ENCODE data around the gene ARNT2.
"Not testable (repeated sequence)": the region's sequence is repeated elsewhere in the genome, so short reads cannot be mapped to it uniquely, and the experiment has no call there.

ARNT2 gene

DNA sequence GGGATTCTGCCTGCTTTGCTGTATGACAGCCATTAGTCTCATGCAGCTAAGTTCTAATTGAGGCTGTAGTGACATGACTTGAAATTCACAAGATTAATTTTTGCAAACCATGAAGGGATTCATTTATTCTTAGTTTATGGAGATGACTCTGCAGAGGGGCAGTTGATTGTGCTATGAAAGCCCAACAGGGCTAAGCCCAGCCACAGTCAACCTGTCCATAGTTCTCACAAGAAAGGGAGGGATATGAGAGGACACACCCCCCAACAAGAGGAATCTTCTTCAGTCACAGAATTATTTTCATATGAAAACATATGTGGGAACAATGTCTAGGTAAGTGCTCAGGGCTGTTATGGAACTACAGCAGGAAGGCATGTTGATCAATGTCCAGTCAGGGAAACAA lies 229.0 kb downstream of the ARNT2 start:
- DNase-seq, result no peak

DNA sequence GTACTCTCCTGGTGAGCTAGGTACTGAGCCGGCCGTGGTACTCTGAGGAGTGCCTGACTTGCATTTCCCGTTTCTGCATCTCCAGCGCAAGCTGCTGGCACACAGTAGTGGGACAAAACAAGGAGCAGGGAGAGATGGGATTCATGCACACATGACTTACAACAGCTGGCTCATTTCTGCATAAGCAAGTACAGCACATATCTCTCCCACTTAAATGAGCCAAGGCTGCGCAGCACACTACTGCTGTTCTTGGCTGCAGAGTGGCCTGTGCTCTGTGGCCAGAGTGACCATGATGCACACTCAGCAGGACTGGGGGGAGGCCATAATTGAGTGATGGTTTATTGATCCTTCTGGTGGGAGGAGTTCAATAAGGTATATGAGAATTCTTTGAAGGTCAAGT lies 231.8 kb downstream of the ARNT2 start:
- no peak for DNase-seq

DNA sequence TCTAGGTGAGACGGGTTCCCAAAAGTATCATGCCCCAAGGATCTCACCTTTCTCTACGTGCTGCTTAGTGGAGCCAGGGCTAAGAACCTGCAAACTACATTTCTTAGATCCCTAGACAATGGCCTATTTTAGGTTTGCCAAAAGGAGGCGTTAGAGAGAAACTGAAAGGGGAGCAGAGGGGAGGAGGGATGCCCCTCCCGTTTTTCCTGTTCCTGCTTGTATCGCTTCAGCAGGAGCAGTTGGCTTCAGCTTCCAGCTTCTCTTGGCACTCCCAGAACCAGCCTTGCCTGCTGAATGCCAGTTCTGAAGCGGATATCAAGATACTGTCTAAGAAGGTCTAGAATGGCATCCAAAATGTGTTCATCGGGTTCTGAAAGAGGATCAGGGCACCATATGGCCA lies 232.5 kb downstream of the ARNT2 start:
- DNase-seq, result no peak

DNA sequence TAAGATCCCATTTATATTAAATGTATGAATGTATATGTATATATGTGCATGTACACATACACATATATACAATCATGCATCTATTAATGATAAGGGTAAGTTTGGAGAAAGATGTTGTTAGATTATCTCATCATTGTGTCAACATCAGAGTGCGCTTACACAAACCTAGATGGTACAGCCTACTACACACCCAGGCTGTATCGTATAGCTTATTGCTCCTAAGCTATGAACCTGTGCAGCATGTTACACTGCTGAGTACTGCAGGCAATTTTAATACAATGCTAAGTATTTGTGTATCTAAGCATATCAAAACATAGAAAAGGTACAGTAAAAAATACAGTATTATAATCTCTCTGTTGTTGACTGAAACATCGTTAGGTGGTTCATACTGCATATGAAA lies 233.6 kb downstream of the ARNT2 start:
- DNase-seq, result no peak

DNA sequence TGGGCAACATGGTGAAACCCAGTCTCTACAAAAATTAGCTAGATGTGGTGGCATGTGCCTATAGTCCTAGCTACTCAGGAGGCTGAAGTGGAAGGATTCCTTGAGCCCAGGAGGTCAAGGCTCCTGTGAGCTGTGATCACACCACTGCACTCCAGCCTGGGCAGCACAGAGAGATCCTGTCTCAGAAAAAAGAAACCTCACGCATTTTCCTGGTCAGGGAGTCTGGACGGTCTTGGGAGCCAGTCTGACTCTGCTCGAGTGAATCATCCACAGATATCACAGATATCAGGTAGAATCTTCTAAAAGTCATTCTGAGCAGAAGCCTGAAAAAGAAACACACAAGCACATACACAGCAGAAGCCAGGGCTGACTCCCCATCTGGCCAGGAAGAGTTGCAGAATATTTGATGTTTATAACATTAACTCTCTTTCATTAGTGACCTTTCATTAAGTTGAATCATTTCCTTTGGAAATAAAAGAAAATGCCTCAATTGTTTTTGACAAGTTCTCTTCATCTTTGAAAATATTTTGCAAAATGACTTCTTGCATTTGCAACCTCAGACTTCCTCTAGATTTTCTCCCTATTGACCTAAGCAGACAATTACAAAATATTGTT lies 234.5 kb downstream of the ARNT2 start:
- no peak for DNase-seq

DNA sequence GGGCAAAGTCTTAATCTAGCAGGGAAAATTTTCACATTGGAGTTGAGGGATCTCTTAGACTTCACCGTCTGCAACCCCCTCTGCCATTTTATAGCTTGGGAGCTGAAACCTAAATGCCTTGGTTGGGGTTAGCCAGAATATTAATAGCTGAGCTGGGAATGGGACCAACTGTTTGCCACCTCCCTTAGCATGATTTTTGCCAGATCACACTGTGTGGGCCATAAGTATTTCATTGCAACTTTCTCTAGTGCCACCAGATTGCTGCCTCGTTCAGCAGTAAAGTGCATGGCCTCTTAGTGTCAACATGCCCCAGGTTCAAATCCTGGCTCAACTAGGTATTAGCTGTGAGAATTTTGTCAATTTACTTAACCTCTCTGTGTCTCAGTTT lies 235.0 kb downstream of the ARNT2 start:
- DNase-seq, result no peak

DNA sequence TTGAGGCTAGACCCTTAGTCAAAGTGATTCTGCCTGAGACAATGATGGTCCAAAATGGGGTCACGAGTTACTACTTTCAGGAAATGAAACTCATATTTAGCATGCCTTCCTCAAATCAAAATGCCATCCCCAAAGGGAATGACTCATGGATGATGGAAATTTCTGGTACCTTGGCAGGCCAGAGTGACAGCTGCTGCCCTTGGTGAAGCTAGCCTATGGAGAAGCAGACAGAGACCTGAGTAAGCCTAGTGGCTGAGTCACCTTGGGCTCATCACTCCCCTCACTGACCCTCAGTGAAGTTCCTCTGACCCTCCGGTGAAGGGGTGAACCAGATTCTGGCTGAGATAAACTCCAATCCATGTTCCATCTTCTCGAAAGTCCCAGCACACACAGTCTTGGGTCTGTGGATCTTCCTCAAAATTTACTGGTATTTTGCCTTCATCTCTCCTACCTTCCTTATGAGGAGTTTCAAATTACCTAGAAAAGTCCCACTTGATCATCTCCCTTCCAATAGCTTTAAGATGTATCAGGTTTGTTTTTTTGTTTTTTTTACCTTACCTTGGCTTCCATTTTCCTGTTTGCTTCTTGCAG lies 236.4 kb downstream of the ARNT2 start:
- DNase-seq, result no peak

DNA sequence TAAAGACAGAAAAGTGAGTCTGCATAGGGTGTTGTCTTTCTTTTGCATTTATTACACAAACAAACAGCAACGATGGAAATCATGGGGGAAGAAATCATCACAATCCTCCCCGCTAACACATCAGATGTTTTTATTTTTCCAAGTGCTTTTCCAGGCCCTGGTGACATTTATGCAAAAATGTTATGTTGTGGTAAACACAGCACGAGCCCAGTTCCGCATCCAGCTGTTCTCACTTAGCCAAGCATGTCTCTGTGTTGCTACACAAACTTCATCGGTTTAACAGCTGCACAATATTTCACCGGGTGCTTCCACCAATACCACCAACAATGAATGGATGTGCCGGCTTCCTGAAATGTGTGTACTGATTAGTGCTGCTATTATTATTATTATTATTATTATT lies 237.2 kb downstream of the ARNT2 start:
- DNase-seq, result no peak

DNA sequence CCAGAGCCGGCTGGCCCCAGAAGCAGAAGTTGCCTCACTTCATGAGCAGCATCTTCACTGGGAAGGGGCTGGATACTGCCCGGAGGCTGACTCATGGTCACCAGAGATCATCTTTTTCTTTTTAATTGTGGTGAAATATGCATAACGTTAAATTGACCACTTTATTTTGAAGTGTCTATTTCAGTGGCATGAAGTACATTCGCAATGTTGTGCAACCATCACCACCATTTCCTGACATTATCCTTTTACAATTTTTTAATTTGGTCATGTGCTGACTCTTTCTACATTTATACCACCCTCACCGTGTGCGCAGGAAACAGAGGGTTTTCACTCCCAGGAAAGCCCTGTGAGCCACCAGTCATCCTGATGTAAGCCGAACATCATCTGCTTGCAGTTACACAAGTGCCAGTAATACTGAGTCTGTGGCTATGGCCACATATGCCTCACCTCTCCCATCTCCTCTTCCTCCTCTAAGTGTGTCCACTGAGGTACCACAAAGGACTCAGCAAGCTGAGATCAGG lies 239.3 kb downstream of the ARNT2 start:
- DNase-seq, result no peak

DNA sequence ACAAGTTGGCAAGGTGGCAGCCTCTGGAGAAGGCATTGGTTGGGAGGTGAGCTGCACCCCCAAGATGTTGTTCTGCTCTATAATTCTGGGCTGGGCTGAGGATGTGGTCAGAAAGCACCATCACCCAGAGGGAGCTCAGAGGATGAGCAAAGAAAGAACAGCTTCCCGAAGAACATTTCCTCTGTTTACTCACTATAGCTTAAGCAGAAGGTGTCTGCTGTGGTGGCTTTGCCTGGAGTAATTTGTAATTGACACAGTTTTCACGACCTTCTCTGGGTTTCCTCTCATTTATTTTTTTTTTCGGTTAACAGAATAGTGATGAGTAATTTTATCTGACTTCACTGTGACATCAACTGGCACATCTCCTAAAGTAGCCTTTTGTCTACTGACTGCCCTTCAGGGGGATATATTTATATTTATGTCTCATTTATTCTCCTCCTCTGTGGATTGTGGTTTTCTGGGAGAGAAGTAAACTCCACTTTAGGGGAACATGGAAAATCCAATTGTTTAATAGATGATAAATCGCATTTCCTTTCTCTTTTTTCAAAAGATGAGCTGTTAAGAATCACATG lies 241.4 kb downstream of the ARNT2 start:
- no peak for DNase-seq

DNA sequence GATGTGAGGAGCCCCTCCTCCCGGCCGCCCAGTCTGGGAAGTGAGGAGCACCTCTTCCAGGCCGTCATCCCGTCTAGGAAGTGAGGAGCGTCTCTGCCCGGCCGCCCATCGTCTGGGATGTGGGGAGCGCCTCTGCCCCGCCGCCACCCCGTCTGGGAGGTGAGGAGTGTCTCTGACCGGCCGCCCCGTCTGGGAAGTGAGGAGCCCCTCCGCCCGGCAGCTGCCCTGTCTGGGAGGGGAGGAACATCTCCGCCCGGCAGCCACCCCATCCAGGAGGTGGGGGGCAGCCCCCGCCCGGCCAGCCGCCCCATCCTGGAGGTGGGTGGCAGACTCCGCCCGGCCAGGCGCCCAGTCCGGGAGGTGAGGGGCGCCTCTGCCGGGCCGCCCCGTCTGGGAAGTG lies 243.2 kb downstream of the ARNT2 start:
- DNase-seq, result not testable (repeated sequence)
